ENCODE measurements around the gene SSBP3. TPM values are rescaled to one million over a fixed set of nuclear protein-coding genes. Genes with fewer than 3 reads are reported as not detected.

Gene SSBP3
- total RNA-seq, 1 experiment from 2014 or later = 26.5 TPM

DNA sequence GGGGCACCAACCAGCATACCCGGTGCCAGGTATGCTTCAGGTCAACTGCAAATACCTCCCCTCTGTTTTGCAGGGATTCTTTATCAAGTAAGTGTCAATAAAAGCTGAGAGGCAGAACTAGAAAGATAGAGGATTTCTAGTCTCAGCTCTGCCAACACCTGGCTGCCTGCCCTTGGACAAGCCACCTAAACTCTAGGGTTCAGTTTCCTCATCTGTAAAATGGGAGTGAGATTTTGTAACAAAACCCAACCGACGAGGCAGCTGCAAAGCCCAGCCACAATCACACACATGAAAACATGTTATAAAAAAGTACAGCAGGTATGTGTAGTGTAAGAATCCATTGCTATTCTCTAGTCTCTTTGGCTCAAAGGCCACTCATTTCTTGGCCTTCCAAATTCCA, 8.2 kb downstream of the SSBP3 start:
- no peaks in the 10 kb centered on the region for H4K20me1 ChIP-seq (ENCODE audit: insufficient read depth)
- H3K9me3 ChIP-seq (ENCODE audit: insufficient read depth, low read depth) = no peaks in the 10 kb centered on the region
- no peaks in the 10 kb centered on the region for H3K36me3 ChIP-seq (ENCODE audit: low read depth)
- ChIA-PET CTCF (no interaction called here), POLR2A (ENCODE audit: unreplicated experiment) (no interaction called here)
- no peaks in the 10 kb centered on the region for H3K79me2 ChIP-seq (ENCODE audit: low read depth)
- intact Hi-C loops (cut with micrococcal nuclease; ENCODE audit: unreplicated experiment) = no loop called here
- no peaks in the 10 kb centered on the region for H3F3A ChIP-seq (ENCODE audit: insufficient read depth, low read depth)
- H2AFZ ChIP-seq = no peak overlapping the region
- no peaks in the 10 kb centered on the region for H3K27me3 ChIP-seq (ENCODE audit: insufficient read depth, low read depth)
- DNase-seq = no peak
- BruUV-seq (replicated peaks) = no TSS peak
- H3K9me2 ChIP-seq (ENCODE audit: insufficient read depth) = no peaks in the 10 kb centered on the region
- no peak overlapping the region for H3K27ac ChIP-seq
- no peak for TF ChIP-seq EZH2 (IDR thresholded peaks at IDR 0.05; ENCODE audit: low read depth)
- TF ChIP-seq, protein P1, sequence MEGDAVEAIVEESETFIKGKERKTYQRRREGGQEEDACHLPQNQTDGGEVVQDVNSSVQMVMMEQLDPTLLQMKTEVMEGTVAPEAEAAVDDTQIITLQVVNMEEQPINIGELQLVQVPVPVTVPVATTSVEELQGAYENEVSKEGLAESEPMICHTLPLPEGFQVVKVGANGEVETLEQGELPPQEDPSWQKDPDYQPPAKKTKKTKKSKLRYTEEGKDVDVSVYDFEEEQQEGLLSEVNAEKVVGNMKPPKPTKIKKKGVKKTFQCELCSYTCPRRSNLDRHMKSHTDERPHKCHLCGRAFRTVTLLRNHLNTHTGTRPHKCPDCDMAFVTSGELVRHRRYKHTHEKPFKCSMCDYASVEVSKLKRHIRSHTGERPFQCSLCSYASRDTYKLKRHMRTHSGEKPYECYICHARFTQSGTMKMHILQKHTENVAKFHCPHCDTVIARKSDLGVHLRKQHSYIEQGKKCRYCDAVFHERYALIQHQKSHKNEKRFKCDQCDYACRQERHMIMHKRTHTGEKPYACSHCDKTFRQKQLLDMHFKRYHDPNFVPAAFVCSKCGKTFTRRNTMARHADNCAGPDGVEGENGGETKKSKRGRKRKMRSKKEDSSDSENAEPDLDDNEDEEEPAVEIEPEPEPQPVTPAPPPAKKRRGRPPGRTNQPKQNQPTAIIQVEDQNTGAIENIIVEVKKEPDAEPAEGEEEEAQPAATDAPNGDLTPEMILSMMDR (conservative IDR thresholded peaks at IDR 0.05) = no peak
- H3K4me1 ChIP-seq (replicated peaks; ENCODE audit: insufficient read depth) = no peaks in the 10 kb centered on the region
- no peak overlapping the region for H3K4me3 ChIP-seq
- H3K4me2 ChIP-seq = no peak overlapping the region

DNA sequence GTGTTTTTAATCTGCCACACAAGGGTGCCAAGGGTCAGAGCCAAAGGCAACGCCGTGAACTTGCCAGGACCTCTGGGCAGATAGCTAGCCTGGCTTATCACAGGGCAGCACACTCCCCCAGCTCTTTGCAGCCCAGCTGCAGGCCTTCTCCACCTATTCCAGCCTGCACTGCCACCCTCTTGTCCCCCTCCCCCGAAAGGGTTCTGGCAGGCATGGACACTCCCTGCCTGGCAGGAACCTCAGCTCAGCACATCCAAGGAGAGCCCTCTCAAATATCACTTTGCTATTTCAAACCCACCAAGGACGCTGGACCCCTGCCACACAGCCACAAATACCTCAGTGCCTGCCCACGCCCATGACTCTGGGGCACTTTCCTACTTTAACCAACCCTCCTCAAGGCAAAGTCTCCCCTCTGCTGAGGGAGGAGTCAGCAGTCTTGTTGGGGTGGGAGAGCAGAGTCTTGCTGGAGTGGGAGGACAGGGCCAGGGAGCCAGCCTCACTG, 9.1 kb downstream of the SSBP3 start:
- no peak for TF ChIP-seq EZH2 (IDR thresholded peaks at IDR 0.05; ENCODE audit: low read depth)
- TF ChIP-seq, protein P1 (conservative IDR thresholded peaks at IDR 0.05) = no peak
- Histone ChIP-seq H3F3A (ENCODE audit: insufficient read depth, low read depth) (no peaks in the 10 kb centered on the region), H2AFZ (no peak overlapping the region), H3K4me1 (replicated peaks; ENCODE audit: insufficient read depth) (no peaks in the 10 kb centered on the region), H3K9me3 (ENCODE audit: insufficient read depth, low read depth) (no peaks in the 10 kb centered on the region), H3K4me3 (no peak overlapping the region), H3K27ac (no peak overlapping the region), H3K36me3 (ENCODE audit: low read depth) (no peaks in the 10 kb centered on the region), H4K20me1 (ENCODE audit: insufficient read depth) (no peaks in the 10 kb centered on the region), H3K4me2 (no peak overlapping the region), H3K27me3 (ENCODE audit: insufficient read depth, low read depth) (no peaks in the 10 kb centered on the region), H3K79me2 (ENCODE audit: low read depth) (no peaks in the 10 kb centered on the region), H3K9me2 (ENCODE audit: insufficient read depth) (no peaks in the 10 kb centered on the region)
- ChIA-PET POLR2A (ENCODE audit: unreplicated experiment) (no interaction called here), CTCF (no interaction called here)
- no TSS peak for BruUV-seq (replicated peaks)
- DNase-seq = peak in 1 of 2 experiments; percentile 19
- intact Hi-C loops (cut with micrococcal nuclease; ENCODE audit: unreplicated experiment) = no loop called here

DNA sequence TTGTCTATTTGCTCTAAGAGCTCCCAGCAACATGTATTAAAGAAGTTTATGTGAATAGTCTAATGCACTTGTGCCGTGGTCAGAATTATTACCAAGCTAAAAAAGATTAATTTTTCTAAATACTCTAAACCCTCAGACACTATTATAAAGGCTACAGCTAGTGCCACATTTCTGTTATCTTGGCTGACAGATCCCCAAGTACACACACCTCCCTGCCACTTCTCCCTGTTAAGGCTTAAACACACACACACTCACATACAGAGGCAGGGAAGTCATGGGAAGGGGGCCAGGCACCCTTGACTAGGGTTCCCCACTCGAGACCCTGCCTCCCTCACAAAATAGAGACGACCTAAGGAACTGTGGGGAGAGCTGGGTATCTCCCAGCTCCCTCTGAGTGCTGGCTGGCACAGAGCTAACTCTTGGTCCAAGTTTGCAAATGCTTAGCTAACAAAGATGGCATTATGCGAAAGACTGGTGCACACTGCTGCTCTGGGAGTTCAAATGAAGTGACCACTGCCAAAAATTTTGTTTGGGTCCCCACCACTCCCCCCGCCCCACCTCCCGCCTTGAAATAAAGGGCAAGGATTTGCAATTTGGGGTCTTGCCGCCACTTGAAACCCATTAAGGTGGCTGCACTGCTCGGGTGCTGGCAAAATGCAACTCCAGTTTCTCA, 9.8 kb downstream of the SSBP3 start:
- BruUV-seq (replicated peaks) = no TSS peak
- TF ChIP-seq EZH2 (IDR thresholded peaks at IDR 0.05; ENCODE audit: low read depth) = no peak
- TF ChIP-seq, protein P1 (conservative IDR thresholded peaks at IDR 0.05) = no peak
- no peak overlapping the region for H2AFZ ChIP-seq
- no peak overlapping the region for H3K4me3 ChIP-seq
- H3K27ac ChIP-seq = no peak overlapping the region
- H3K36me3 ChIP-seq (ENCODE audit: low read depth) = no peaks in the 10 kb centered on the region
- intact Hi-C loops (cut with micrococcal nuclease; ENCODE audit: unreplicated experiment) = no loop called here
- no peaks in the 10 kb centered on the region for H4K20me1 ChIP-seq (ENCODE audit: insufficient read depth)
- no peaks in the 10 kb centered on the region for H3K4me1 ChIP-seq (replicated peaks; ENCODE audit: insufficient read depth)
- H3K79me2 ChIP-seq (ENCODE audit: low read depth) = no peaks in the 10 kb centered on the region
- H3F3A ChIP-seq (ENCODE audit: insufficient read depth, low read depth) = no peaks in the 10 kb centered on the region
- DNase-seq = no peak
- H3K9me3 ChIP-seq (ENCODE audit: insufficient read depth, low read depth) = no peaks in the 10 kb centered on the region
- no peaks in the 10 kb centered on the region for H3K27me3 ChIP-seq (ENCODE audit: insufficient read depth, low read depth)
- H3K4me2 ChIP-seq = no peak overlapping the region
- ChIA-PET CTCF (no interaction called here), POLR2A (ENCODE audit: unreplicated experiment) (interaction anchor here (0.8 kb wide), 1 partner anchor 25 kb away, joined by 25 read pairs; no protein-coding TSS in a partner anchor)
- H3K9me2 ChIP-seq (ENCODE audit: insufficient read depth) = no peaks in the 10 kb centered on the region
